ENCODE data around the gene EEF1AKMT3. TPM values are rescaled to one million over a fixed set of nuclear protein-coding genes. Genes with fewer than 3 reads are reported as not detected.
"Not testable (repeated sequence)": the region's sequence is repeated elsewhere in the genome, so short reads cannot be mapped to it uniquely, and the experiment has no call there.

Gene EEF1AKMT3
- total RNA-seq, 2 donors from 2014 or later = 1.9 to 3.6 TPM

GRCh38 chr12:57813971-57814772 is 41.8 kb downstream of the EEF1AKMT3 start:
- Histone ChIP-seq H3K9me3 (no peaks in the 10 kb centered on the region), H3K27me3 (no peaks in the 10 kb centered on the region), H3K27ac (no peak overlapping the region), H3K4me3 (no peak overlapping the region), H3K4me1 (peaks cover 0 to 54% of the 10 kb centered on the region in 2 donors), H3K36me3 (peaks cover 38% of the 10 kb centered on the region)
- TF ChIP-seq, protein P1, sequence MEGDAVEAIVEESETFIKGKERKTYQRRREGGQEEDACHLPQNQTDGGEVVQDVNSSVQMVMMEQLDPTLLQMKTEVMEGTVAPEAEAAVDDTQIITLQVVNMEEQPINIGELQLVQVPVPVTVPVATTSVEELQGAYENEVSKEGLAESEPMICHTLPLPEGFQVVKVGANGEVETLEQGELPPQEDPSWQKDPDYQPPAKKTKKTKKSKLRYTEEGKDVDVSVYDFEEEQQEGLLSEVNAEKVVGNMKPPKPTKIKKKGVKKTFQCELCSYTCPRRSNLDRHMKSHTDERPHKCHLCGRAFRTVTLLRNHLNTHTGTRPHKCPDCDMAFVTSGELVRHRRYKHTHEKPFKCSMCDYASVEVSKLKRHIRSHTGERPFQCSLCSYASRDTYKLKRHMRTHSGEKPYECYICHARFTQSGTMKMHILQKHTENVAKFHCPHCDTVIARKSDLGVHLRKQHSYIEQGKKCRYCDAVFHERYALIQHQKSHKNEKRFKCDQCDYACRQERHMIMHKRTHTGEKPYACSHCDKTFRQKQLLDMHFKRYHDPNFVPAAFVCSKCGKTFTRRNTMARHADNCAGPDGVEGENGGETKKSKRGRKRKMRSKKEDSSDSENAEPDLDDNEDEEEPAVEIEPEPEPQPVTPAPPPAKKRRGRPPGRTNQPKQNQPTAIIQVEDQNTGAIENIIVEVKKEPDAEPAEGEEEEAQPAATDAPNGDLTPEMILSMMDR (IDR thresholded peaks at IDR 0.05) = no peak
- no peak for DNase-seq (ENCODE audit: low spot score)

DNA sequence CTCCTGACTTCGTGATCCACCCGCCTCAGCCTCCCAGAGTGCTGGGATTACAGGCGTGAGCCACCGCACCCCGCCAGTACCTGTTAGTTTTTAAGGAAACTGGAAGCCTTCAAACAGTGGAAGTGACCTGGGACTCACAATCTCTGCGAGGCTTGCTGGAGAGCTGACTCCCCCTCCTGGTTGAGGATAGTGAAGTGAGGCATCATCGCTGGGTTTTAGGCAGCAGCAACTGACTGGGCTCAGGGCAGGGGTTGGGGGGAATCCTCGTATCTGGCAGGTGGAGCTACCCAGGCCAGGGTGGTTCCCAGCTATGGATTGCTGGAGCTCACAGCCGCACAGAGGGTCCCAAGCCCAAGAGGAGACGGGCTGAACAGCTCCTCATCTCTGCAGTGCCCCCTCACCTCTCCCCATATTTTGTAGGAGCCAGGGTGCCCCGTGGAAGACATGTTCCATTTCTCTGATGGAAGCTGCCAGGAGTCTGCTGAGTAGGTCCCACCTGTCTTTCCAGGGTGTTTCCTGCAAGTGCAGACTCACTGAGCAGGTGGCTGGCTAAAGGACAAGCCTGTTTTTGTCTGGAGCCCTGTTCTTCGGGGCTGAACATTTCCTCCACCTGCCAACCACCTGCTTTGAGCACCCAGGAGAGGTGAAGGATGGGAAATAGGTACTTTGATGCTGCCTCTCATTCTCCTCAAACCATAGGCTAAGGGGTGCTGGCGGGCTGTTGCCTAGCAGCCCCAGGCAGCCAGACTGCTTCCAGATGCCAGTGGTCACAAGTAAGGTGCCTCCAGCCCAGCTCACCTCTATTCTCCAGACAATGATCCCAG is 43.0 kb downstream of the EEF1AKMT3 start:
- DNase-seq (ENCODE audit: low spot score) = no peak
- no peaks in the 10 kb centered on the region for H3K27me3 ChIP-seq
- TF ChIP-seq, protein P1 (IDR thresholded peaks at IDR 0.05) = no peak
- H3K36me3 ChIP-seq = peaks cover 38% of the 10 kb centered on the region
- no peak overlapping the region for H3K4me3 ChIP-seq
- H3K4me1 ChIP-seq = peaks cover 0 to 54% of the 10 kb centered on the region in 2 donors
- no peaks in the 10 kb centered on the region for H3K9me3 ChIP-seq
- peak overlapping the region in 1 of 2 donors; percentile 74 for H3K27ac ChIP-seq

- Histone ChIP-seq H3K4me1 (peaks cover 0 to 54% of the 10 kb centered on the region in 2 donors), H3K9me3 (no peaks in the 10 kb centered on the region), H3K27me3 (no peaks in the 10 kb centered on the region), H3K27ac (peak overlapping the region in 1 of 2 donors; percentile 74), H3K36me3 (peaks cover 38% of the 10 kb centered on the region), H3K4me3 (no peak overlapping the region)
- TF ChIP-seq, protein P1 (IDR thresholded peaks at IDR 0.05) = no peak
- DNase-seq (ENCODE audit: low spot score) = no peak
These were observed 43.8 kb downstream of the EEF1AKMT3 start for GRCh38 chr12:57816001-57816854.

- Histone ChIP-seq H3K27me3 (no peaks in the 10 kb centered on the region), H3K4me1 (peaks cover 0 to 54% of the 10 kb centered on the region in 2 donors), H3K9me3 (no peaks in the 10 kb centered on the region), H3K36me3 (peaks cover 39% of the 10 kb centered on the region), H3K27ac (peak overlapping the region in 1 of 2 donors; percentile 74), H3K4me3 (no peak overlapping the region)
- DNase-seq (ENCODE audit: low spot score) = peak; percentile 79
- TF ChIP-seq, protein P1 (IDR thresholded peaks at IDR 0.05) = no peak
These were observed 44.4 kb downstream of the EEF1AKMT3 start for GRCh38 chr12:57816855-57817151.

DNA sequence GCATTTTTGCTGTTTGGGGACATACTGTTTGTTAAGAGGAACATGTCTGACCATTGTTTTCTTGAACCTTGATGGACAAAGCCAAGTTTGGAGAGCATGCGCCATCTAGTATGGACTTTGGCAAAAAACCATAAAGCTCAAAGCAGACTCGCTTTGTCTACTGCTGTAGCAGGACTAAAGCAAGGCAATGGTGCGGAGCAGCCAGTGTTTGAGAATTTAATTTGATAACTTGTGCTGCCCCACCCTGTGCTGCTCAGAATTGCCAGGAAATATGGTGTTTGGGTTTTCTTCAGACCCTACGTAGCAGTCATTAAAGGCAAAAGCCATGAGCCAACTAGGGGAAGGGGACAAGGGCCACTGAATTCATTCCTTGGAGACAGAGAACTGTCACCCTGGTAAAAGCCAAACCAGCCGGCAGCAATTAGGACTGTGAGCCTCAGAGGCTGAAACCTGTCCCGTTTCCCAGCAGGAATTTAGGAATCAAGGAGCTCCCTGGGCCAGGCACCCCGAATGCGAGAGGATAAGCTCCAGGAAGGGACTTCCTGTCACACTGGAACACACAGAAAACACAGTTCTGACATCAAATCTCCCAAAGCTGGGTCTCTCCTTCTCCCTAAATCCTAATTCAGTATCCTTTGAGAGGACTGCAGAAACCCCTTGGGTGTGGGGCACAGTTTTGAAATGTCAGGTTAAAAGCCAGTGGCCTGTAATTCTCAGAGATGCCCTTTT is 45.0 kb downstream of the EEF1AKMT3 start:
- peak overlapping the region; percentile 70 to 74 for H3K27ac ChIP-seq
- peaks cover 45% of the 10 kb centered on the region for H3K36me3 ChIP-seq
- DNase-seq (ENCODE audit: low spot score) = no peak
- H3K4me1 ChIP-seq = peaks cover 0 to 59% of the 10 kb centered on the region in 2 donors
- H3K4me3 ChIP-seq = no peak overlapping the region
- H3K27me3 ChIP-seq = no peaks in the 10 kb centered on the region
- H3K9me3 ChIP-seq = no peaks in the 10 kb centered on the region
- TF ChIP-seq, protein P1 (IDR thresholded peaks at IDR 0.05) = no peak

DNA sequence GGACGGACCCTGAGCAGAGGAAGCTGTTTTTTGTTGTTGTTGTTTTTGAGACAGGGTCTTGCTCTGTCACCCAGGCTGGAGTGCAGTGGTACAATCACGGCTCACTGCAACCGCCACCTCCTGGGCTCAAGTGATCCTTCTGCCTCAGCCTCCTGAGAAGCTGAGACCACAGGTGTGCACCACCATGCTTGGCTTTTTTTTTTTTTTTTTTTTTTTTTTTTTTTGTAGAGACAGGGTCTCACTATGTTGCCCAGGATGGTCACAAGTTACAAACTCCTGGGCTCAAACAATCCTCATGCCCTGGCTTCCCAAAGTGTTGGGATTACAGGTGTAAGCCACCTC is 45.5 kb downstream of the EEF1AKMT3 start:
- peak overlapping the region; percentile 70 to 74 for H3K27ac ChIP-seq
- peaks cover 0 to 65% of the 10 kb centered on the region in 2 donors for H3K4me1 ChIP-seq
- H3K9me3 ChIP-seq; DNase-seq (ENCODE audit: low spot score); H3K27me3 ChIP-seq; H3K4me3 ChIP-seq: not testable (repeated sequence)
- peaks cover 50% of the 10 kb centered on the region for H3K36me3 ChIP-seq

DNA sequence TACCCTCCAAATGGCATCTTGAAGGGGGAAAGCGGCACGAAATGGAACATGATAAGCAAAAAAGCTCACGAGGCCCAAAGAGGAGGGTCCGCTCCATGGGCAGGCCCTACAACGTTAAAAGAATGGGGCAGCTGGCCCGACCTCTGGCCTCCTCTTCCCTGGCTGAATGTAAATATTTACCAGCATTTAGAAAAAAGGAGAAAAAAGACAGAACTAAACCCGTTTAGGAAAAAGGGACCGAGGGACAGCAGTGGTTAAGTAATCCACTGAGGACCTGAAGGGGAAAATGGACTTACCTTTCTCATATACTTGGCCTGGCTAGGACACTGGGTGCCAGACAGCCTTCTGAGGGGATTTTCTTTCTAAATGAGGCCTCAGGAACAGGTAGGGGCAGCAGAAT is 47.7 kb downstream of the EEF1AKMT3 start:
- peaks cover 70% of the 10 kb centered on the region for H3K36me3 ChIP-seq
- not testable (repeated sequence) for DNase-seq (ENCODE audit: low spot score); H3K27ac ChIP-seq; H3K27me3 ChIP-seq; H3K9me3 ChIP-seq; H3K4me3 ChIP-seq
- H3K4me1 ChIP-seq = peaks cover 0 to 61% of the 10 kb centered on the region in 2 donors

DNA sequence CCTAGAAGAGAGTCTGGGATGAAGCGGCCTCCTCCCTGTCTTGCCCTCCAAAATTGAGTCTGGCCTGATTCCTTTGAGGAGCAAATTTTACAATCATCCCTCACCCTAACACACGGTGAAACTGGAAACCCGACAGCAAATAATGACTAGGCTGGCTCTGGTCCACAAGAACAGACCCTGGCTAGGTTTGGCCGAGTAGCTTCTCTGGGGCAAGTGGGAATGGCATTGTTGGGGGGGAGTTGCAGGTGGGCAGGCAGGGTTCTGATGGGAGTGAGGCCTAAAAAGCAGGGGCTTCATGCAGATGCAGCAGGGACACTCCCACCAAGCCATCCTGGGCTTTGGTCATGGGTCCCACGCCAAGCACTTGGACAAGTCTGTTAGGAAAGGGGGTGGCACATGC is 48.6 kb downstream of the EEF1AKMT3 start:
- Histone ChIP-seq H3K27ac (peak overlapping the region in 1 of 2 donors; percentile 2), H3K4me1 (peaks cover 0 to 52% of the 10 kb centered on the region in 2 donors), H3K36me3 (peaks cover 79% of the 10 kb centered on the region)
- DNase-seq (ENCODE audit: low spot score); H3K4me3 ChIP-seq; H3K27me3 ChIP-seq; H3K9me3 ChIP-seq: not testable (repeated sequence)

Measured in right atrium auricular region (tissue), 2 donors.